ENCODE data around the gene CRACR2A.

- peak; percentile 41 for TF ChIP-seq CTCF (IDR thresholded peaks at IDR 0.05; ENCODE audit: poor library complexity, severe bottlenecking)
- no peak for TF ChIP-seq POLR2AphosphoS5 (IDR thresholded peaks at IDR 0.05)
Observed at GRCh38 chr12:3655328-3655900, 97.5 kb downstream of the CRACR2A start.

All from neural cell (in vitro differentiated cells).